CD4-positive, alpha-beta T cell treated with Interleukin-17A for 1 hour (primary cell): Measurements from ENCODE around the gene KRT33A.
"Not testable (repeated sequence)": the region's sequence is repeated elsewhere in the genome, so short reads cannot be mapped to it uniquely, and the experiment has no call there.

Experiments
- DNase-seq: peaks from one replicate; pipeline ENCODE4 v3.0.0-alpha.2; 2020

KRT33A gene

DNA sequence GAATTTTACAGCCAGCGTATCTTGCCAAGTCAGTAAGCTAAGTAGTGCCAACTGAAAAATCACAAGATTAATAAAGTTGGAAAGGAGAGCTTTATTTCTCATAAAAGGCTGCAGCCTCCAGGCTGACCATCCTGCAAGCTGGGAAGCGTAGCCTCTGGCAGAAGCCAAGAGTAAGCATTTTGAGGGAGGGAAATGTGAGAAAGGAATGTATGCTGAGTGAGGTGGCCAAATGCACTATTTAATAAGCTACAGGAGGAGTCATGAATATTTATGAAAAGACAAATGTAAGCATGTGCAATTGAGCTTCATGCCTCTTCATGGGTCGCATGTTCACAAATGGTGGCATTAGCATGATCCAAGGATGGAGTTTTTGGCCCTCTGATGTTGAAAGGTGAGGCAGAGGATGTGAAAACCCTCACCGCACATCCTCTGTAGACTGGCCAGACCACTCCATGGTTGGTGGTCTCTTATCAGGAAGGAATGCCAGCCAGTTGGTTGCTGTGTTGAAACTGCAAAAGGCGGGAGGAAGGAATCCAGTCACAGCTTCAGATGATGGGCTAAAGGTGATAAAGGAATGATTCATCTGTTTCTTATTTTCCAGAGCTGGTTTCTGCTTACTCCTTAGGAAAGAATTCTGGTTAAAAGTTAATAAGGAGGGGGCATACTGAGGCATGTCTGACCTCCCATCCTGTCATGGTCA is 9.8 kb upstream of the KRT33A start:
- no peak for DNase-seq

DNA sequence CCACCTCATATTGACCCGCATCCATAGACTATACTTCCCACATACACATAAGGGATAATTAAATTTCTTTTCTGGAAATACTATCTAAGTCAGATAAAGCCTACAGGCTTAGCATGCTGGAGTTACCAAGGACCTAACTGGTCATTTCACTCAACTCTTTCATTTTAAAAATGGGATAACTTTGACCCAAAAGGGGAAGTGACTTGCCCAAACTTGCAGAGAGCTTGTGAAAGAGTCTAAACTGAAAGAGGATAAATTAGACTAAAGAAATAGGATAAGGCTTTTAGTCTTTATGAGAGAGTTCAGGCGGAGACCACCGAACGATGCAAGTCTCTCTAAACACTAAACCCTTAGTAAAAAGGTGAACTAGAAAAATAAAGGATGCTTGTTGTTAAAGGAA is 3.9 kb upstream of the KRT33A start:
- DNase-seq, result no peak

DNA sequence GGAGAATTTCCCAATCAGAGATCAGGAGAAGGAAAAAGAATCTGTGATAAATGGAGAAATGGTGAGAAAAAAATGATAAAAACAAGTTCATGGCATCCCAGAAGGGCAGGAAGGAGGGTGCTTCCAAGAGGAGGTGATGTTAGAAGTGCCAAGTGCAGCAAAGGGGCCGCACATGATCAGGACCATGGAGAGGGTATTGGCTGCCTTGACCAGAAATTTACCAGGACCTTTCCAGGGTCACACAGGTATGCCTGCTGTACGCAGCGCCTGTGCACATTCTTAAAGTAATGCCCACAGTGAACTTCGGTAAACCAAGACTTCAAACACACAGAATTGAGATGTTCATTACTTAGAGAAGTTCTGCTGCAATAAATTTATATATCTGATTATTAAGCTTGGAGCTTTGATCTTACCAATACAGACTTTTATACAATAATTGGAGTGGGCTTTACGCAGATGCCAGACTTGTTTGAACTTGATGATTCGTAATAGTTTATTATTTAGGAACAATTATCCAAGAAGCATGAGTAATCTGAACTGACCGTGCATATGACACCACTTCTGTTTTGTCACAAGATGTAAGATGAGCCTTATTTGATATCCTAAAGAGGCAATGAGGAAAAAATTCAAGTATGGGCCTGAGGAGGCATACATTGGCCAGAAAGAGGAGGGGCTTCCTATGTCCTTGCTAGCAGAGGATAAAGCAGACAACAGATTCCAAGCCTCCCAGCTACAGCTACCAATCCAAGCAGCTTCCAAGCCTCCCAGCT is 2.2 kb upstream of the KRT33A start:
- DNase-seq, result no peak

DNA sequence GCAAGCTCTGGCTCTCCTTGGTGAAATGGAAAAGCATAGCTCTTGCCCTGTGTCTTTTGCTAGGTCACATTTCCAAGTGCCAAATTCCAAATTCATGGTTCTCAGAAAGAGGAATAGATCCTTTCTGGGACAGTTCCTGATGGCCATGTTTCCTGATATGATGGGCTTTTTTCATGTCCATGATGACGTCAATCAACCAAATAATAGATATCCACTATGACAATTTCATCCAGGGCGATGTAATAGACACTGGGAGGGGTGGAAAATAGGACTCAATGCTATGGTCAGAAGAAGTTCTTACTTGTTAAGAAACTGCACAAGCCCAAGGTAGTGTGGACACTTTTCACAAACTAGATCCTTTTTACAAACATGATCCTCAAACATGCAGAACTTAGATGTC is 549 bp upstream of the KRT33A start:
- DNase-seq, result no peak

DNA sequence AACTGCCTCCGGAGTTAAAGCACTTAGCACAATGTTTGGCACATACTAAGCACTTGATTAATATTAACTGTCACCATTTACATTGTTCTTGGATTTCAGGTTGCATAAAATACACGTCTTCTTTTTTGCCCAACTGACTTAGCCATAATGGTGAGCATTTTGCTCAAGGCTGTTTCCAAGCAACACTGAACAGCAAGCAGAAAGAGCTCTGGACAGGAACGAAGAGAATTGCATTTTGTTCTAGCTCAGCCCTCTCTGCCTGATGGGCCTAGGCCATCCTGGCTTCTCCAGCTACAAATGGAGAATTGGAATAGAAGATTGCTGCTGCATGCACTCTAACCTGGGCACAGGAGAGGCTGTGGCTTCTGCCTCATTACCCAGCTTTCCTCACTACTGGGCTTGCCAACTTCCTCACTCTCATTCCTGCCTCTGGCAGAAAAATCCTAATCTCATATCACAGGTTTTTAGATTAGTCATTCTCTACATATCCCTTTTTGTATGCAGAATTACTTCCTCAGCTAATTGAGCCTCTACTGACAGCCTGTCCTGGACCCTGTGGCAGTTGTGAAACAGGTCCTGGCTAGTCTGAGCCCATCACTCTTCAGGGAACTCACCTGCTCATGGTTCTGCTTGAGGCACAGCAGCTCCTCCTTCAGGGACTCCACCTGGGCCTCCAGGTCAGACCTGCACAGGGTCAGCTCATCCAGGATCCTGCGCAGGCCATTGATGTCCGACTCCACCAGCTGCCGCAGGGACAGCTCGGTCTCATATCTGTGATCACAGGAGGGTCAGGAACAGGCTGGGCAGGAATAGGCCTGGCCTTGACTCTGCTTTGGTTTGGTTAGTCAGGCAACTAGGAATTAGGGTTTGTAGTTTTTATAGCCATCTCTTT is 2.5 kb downstream of the KRT33A start:
- DNase-seq, result no peak

DNA sequence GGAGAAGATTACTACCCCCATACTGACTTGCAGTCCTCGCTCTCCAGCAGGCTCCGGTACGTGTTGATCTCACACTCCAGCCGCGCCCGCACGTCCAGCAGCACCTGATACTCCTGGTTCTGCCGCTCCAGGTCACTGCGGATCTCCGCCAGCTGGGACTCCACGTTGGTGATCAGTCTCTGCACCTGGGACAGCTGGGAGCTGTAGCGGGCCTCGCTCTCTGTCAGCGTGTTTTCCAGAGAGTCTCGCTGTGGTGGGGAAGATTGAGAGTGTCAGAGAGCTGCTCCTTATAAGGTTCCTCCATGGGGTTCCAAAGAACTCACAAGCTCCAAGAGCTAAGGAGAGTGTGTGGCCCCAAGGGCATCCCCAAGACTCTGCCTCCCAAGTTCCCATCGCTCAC is 4.2 kb downstream of the KRT33A start:
- not testable (repeated sequence) for DNase-seq

DNA sequence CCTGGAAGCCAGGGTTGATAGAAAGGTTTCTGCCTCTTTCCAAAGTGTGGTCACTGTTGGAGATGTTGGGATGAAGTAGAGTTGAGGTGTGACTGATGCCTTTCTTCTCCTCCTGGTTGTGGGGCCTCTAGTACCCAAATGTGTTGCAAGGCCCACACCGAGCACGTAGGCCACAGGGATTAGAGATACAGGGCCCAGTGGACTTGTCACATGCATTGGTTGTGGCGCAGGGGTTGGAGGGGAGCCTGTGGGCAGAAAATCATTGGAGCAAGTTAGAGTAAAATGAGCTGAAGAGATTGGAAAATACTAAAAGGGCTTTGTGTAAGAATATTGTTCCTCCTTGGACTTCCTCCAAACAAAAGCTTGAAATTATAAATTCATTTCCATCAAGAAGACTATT is 4.6 kb downstream of the KRT33A start:
- no peak for DNase-seq

DNA sequence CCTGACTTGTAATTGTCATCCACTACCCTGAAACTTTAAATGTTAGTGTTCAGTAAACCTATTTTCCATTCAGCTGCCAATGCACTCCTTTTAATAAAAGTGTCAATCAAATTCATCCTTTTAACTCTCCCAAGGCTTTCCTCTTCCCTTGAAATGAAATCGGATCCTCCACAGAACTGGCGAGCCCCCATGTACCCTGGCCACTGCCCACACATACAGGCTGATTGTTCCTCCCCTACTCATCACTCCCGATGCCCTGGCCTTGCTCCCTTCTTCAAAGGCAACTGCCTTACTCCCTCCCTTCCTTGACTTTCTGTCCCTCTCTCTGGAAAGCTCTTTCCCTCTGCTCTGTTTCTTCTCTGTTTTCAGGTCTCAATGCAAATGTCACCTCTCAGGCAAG is 7.6 kb downstream of the KRT33A start:
- DNase-seq, result no peak

DNA sequence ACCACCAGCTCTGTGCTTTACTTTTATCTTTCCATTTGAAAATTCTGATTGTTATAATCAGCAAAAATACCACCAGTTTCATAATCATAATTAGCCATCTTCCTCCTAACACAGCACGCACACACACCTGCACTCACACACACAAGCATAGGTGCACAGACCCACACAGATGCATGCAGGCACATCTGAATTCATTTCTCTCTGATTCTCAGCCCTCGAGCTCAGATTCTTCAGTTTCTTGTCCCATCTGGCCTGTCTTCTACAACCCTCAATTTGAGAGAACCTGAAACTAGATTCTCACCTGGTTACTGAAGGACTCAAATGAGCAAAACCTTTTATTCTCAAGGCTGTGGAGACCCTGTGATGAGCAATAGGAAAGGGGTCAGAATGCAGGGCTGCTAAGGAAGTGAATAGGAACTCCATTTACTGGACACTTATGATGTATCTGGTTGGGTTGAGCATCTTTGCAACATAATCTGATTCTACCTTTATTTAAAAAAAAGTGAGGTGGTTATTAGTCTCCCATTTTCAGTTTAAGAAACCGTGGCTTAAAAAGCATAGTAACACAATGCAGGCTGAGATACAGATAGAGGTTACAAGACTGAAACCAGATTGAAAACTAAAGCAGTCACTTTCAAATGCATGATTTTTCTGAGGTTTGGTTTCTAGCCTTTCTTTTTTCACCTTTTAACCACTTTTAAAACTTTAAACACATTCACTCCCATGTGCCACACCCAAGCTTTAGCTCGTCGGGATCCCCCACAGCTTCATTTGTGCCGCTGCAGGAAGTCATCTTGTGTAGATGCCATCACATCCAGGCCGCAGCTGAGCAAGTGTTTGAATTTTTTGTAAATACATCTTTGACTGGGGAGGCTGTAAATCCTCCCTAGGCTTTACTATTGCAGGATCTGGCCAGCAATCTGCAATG is 9.4 kb downstream of the KRT33A start:
- DNase-seq, result peak; percentile 76

DNA sequence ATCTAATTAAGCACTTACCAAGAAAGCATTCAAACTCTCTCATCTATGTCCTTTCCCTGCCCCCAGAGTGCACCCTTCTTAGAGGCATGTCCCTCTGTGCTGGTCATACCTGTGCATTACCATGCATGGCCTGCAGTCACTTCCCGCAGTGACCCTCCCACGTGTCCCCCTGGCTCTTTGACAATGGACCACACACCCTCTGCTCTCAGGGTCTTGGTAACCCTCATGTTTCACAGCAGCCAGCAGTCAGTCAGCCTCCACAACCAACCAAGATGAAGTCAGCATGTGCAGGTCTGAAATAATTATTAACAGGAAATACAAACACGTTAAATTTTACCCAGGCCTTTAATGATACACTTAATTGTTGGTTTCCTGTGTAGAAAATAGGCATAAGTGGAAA is 10.1 kb downstream of the KRT33A start:
- DNase-seq, result no peak

DNA sequence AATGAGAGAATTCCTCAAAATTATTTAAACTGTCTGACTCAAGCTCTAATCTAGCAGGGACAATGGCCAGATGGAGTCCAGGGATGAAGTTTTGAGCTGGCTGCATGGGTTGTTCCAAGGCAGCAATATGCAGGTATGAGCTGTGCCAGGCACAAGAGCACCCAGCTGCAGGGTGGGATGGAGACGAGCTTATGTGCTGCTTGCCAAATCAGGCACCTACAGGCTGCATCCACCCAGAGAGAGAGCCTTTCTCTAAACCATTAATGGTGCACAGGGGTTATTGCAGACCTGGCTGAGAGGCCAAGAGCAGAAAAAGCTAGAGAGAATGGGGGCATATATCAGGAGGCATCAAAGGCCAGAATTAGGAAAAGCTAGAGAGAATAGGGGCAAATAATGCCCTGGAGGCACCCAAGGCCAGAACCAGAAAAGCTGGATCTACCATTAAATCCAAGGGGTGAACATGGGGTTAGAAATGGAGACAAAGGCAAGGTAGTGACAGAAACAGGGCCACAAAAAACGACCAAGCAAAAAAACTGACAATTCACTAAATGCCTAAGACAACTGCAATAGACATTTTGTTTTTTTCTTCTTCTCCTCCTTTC is 11.0 kb downstream of the KRT33A start:
- DNase-seq, result no peak

DNA sequence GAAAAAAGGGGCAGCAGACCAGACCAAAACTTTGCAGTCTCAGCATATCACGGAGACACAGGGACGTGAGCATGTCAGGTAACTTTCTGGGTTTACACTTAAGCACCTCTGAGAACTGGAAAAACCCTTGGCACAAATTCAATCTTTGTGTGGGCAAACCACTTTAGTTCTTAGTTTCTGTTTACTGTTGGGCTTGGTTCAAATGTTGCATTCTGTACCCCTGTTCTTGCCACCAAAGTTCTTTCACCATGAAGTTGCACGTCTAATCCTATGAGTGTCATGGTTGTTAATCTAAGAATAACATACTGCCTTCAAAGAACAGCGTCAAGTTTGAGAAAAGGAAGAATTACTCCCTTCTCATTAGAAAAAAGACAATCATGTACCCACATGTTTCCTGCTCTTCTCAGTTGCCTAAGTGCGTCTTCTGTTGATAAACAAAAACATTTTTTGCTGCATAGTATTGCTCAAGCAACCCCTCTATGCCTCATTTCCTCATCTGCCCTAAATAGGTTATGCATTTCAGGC is 11.6 kb downstream of the KRT33A start:
- peak; percentile 88 for DNase-seq

DNA sequence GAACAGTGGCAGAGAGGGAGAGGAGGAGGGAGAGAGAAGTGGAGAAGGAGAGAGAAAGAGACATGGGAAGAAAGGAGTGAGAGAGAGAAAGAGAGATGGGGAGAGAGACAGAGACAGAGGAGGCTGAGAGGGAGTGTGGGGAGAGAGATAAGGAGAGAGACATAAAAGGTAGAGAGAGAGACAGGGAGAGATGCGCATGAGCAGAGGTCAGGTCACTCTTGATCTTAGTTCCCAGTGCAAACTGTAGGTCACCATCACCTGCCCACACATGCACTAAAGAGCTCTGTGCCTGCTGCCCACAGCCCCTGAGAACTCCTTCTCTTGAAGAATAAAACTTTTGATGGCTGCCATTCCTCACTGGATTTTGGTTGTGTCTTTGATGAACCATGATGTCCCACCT is 14.9 kb downstream of the KRT33A start:
- DNase-seq, result no peak

DNA sequence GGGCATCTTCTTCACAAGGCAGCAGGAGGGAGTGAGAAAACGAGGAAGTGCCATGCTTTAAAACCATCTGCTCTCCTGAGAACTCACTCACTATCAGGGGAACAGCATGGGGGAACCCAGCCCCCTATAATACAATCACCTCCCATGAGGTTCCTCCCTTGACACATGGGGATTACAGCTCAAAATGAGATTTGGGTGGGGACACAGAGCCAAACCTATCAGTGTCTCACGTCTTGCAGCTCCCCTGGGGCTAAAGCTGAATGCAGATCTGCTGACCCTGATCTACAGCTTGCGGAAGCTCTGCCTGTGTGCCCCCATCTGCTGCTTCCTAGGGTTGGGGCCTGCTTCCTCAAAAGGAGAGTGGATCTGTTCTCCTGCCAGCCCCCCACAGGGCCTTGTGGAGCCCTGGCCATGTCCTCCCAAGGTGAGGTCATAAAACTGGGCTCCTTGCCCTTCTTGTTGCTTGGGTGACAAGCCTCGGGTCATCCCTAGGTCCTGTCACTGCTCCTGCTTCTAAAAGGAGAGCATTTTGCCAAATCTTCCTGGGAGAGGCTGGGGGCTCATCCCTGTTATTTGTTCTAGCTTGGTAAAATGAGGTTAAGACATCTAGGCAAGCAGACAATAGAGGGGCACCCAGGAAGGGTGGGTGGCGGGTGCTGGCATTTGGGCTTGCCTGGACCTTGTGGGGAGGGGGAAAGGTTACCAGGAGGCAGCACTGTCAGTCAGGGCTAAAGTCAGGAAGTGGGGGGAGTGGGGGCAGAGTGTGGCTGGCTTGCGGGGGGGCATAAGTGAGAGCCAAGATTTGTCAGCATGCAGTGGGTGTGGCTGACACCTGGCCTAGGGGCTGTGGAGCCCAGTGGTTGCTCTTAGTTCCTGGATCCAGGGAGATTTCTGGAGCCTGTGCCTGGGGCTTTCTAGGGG is 16.0 kb downstream of the KRT33A start:
- DNase-seq, result peak; percentile 26

DNA sequence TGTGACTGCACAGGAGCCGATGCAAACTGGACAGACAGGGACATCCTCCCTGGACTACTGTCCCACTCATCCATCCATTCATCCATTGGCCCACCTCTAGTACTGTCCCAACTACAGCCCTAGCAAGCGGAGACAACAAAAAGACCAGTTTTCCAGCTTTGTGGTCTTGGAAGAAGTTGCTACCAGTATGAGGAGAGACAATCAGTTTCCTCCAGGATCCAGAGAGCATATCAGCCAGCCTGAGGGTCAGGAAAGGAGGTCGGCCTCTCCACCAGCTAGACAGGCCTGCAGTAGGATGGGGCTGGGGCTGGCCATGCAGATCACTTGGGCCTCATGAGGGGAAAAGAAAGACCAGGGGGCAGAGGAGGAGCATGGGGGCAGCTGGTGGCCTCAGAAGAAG is 16.8 kb downstream of the KRT33A start:
- DNase-seq, result no peak

DNA sequence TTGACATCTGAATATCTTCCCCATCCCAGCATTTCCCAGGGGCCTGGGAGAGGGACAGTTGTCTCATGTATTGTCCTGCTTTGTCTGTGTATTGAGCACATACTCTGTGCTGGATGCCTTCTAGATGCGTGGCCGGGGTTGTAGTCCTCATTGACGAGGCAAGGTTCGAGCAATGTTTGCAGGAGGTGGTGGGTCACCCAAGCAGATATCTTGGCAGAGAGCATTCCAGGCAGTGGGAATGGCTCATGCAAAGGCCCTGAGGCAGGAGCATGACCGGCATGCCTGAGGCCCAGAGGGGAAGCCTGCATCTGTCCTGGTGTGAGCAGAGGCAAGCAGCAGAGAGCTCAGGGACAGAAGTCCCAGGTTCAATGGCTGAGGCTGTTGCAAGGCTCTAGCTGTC is 17.5 kb downstream of the KRT33A start:
- DNase-seq, result no peak

DNA sequence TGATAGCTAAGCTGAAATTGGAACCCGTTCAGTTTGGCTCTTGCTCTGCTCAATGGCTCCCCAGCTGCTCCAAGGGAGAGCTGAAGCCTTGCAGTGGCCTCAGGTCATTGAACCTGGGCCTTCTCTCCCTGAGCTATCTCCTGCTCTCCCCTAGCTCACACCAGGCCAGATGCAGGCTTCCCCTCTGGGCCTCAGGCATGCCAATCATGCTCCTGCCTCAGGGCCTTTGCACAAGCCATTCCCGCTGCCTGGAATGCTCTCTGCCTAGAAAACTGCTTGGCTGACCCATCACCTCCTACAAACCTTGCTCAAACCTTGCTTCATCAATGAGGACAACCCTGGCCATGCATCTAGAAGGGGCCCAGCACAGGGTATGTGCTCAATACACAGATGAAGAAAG is 18.4 kb downstream of the KRT33A start:
- no peak for DNase-seq

DNA sequence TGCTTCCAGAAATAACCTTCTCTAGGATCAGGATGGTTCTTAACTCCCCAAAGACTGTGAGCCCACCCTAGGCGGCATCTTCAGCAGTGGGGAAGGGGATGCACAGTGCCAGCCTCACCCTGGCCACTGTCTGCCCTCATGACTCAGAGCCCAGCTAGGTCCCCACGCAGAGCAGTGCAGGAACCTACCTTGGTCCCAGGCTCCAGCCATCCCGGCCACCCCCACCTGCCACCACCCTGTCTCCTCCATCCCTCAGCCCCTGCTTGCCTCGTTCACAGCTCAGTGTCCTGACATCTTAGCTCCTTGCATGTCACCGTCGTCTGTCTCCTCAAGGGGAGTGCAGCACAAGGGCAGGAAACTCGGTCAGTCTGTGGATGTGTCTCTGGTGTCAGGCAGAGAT is 19.0 kb downstream of the KRT33A start:
- DNase-seq, result no peak

DNA sequence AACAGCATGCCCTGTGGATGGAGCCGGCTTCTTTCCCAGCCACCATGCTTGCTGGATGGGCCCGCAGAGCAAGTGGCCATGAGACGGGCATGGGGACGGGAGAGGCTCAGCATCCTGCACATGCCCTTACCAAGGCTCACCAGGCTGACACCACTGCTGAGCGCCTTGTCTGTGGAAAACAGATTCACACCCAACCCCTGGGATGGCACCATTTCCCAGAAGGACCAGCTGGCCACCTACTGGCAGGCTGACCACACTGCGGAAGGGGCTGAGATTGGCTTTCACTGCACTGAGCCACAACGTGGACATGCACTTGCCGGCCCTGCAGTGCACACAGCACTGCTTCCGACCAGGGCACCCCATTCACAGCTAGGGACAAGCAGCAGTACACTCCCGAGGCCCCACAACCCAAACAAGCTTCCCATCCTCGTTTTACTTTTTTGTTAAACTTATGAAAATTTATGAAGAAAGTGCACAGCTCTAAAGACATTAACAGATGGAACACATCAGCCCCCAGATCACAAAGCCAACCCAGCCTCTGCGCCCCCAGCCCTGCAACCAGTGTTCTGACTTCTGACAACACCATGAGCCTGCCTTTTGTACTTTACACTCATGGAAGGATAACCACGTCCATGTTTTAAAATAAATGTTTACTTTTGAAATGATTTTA is 21.2 kb downstream of the KRT33A start:
- DNase-seq, result peak; percentile 28

DNA sequence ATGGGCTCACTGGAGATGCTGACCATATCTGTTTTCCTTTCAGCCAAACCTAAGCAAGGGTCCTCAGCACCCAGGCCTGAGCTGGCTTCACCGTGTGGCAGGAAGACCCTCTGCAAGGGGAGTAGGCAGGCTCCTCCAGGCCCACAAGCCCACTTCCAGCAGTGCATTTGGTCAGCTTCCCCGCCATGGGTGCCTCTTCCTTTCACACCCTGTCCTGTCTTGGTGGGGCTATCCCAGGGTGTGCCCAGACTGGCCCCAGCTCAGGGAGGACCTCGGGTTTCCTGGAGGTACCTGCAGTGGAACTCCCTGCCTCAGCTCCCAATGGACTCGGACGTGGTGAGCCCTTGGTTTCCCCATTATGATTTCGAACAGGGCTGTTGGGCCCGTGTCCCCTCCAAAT is 22.4 kb downstream of the KRT33A start:
- no peak for DNase-seq
